Uterus (tissue), 2 donors: ENCODE data around the gene DOP1B.

Experiments used
- POLR2A ChIP-seq, 2 donors: fragments of 450-650 bp; IDR thresholded peaks; one replicate each; pipeline ENCODE4 v1.6.1; 2016; ENCODE audit warnings: antibody characterized with exemption in 2 of 2, mild to moderate bottlenecking in 1 of 2, moderate library complexity in 1 of 2
- TF ChIP-seq, protein P1 (sequence below), 4 experiments: fragments of 200-600 bp in 2 of 4; fragments of 450-650 bp in 2 of 4; sonication (generic) in 2 of 4; IDR thresholded peaks; one replicate each; pipeline ENCODE4 v1.5.1; 2016 to 2019; ENCODE audit warnings: antibody characterized with exemption in 4 of 4, mild to moderate bottlenecking in 2 of 4, moderate library complexity in 1 of 4

DNA sequence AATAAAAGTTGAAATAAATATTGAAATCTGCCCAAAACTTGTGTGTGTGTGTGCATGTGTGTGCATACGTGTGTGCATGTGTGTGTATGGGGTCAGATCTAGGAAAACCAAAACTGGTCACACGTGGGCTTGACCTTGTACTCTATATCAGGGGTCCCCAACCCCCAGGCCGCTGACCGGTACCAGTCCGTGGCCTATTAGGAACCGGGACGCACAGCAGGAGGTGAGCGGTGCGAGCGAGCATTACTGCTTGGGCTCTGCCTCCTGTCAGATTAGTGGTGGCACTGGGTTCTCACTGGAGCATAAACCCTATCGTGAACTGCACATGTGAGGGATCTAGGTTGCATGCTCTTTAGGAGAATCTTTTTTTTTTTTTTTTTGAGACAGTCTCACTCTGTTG is 8.7 kb downstream of the DOP1B start:
- TF ChIP-seq POLR2A (IDR thresholded peaks at IDR 0.05) = no peak
- TF ChIP-seq, protein P1, sequence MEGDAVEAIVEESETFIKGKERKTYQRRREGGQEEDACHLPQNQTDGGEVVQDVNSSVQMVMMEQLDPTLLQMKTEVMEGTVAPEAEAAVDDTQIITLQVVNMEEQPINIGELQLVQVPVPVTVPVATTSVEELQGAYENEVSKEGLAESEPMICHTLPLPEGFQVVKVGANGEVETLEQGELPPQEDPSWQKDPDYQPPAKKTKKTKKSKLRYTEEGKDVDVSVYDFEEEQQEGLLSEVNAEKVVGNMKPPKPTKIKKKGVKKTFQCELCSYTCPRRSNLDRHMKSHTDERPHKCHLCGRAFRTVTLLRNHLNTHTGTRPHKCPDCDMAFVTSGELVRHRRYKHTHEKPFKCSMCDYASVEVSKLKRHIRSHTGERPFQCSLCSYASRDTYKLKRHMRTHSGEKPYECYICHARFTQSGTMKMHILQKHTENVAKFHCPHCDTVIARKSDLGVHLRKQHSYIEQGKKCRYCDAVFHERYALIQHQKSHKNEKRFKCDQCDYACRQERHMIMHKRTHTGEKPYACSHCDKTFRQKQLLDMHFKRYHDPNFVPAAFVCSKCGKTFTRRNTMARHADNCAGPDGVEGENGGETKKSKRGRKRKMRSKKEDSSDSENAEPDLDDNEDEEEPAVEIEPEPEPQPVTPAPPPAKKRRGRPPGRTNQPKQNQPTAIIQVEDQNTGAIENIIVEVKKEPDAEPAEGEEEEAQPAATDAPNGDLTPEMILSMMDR (IDR thresholded peaks at IDR 0.05) = no peak
